ENCODE results near the gene SOD1. TPM values are rescaled to one million over a fixed set of nuclear protein-coding genes. Genes with fewer than 3 reads are reported as not detected.

SOD1 gene
- total RNA-seq, 2 donors from 2014 or later, result 185 to 234 TPM

DNA sequence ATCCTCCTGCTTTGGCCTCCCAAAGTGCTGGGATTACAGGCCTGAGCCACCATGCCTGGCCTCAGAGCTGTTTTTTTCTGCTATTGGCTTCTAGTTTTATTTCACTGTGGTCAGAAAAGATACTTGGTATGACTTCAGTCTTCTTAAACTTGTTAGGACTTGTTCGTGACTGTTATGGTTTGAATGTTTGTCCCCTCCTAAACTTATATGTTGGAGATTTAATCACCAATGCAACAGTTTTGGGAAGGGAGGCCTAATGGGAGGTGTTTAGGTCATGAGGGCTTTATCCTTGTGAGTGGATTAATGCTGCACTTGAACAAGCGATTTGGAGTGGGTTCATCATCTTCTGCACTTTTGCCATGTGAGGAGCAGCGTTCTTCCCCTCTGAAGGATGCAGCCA lies 24.5 kb upstream of the SOD1 start:
- Mint-ChIP-seq H3K27ac (no peak overlapping the region), H3K36me3 (ENCODE audit: low read depth) (no peaks in the 10 kb centered on the region), H3K4me3 (no peak overlapping the region), H3K27me3 (ENCODE audit: insufficient read depth) (no peaks in the 10 kb centered on the region), H3K4me1 (no peaks in the 10 kb centered on the region), H3K9me3 (peaks cover 8% of the 10 kb centered on the region)
- Histone ChIP-seq H3K4me1 (ENCODE audit: control insufficient read depth, insufficient read depth, low read length) (no peaks in the 10 kb centered on the region), H3K27me3 (ENCODE audit: control insufficient read depth, insufficient read depth, low read length, poor library complexity, severe bottlenecking) (no peaks in the 10 kb centered on the region), H3K9ac (ENCODE audit: extremely low read depth, low read length, poor library complexity, severe bottlenecking) (no peak overlapping the region), H3K9me3 (ENCODE audit: control insufficient read depth, low read length) (peaks cover 5% of the 10 kb centered on the region), H3K4me3 (ENCODE audit: low read length) (no peak overlapping the region), H3K27ac (ENCODE audit: low read depth, low read length) (no peak overlapping the region), H3K36me3 (ENCODE audit: control insufficient read depth, insufficient read depth, low read length) (no peaks in the 10 kb centered on the region)
- TF ChIP-seq, protein P1, sequence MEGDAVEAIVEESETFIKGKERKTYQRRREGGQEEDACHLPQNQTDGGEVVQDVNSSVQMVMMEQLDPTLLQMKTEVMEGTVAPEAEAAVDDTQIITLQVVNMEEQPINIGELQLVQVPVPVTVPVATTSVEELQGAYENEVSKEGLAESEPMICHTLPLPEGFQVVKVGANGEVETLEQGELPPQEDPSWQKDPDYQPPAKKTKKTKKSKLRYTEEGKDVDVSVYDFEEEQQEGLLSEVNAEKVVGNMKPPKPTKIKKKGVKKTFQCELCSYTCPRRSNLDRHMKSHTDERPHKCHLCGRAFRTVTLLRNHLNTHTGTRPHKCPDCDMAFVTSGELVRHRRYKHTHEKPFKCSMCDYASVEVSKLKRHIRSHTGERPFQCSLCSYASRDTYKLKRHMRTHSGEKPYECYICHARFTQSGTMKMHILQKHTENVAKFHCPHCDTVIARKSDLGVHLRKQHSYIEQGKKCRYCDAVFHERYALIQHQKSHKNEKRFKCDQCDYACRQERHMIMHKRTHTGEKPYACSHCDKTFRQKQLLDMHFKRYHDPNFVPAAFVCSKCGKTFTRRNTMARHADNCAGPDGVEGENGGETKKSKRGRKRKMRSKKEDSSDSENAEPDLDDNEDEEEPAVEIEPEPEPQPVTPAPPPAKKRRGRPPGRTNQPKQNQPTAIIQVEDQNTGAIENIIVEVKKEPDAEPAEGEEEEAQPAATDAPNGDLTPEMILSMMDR (conservative IDR thresholded peaks at IDR 0.05), result no peak
- WGBS, 2 experiments (ENCODE audit: insufficient coverage in 1 of 2, insufficient read length in 1 of 2), result 93% methylated on average over 3 of the region's 3 CpGs; no CpG with 5 or more reads in 1 of the 2 experiments
- DNase-seq, result no peak

DNA sequence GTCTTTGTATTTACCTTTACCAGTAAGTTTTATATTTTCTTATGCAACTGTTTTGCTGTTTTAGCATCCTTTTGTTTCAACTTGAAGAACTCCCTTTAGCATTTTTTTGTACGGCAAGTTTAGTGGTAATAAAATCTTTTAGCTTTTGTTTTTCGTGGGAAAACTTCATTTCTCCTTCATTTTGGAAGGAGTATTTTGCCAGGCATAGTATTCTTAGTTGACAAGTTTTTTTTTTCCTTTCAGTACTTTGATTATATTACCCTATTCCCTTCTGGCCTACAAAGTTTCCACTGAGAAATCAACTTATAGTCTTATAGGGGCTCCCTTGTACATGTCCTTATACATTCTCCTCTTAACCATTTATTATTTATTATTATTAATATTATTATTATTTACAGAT lies 22.6 kb upstream of the SOD1 start:
- 84% methylated on average over 2 of the region's 2 CpGs; no CpG with 5 or more reads in 1 of the 2 experiments for WGBS, 2 experiments (ENCODE audit: insufficient coverage in 1 of 2, insufficient read length in 1 of 2)

DNA sequence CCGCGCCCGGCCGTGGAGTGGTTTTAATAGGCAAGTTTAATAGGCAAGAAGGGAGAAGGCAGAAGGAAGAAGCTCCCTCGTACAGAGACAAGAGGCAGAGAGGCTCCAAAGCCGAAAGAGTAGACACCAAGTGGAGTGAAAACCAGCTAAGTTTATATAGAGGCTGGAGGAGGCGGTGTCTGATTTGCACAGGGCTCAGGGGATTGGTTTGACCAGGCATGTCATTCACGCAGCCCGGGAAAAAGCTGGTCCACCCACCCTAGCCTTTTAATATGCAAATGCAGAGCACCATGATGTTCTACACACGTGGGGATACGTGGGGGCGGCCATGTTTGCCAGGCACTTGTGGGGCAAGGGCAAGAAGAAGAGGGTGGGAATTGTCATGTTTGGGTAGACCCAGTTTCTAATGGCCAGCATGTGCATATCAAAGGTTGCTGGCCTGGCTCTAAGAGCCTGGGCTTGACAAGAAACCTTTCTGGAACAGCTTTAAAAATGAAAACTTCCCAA lies 18.0 kb upstream of the SOD1 start:
- WGBS, 2 experiments (ENCODE audit: insufficient coverage in 1 of 2, insufficient read length in 1 of 2), result 92 to 98% methylated on average over 8 to 12 of the region's 12 CpGs
- Mint-ChIP-seq H3K4me1 (no peaks in the 10 kb centered on the region), H3K27me3 (ENCODE audit: insufficient read depth) (no peaks in the 10 kb centered on the region), H3K4me3 (no peak overlapping the region), H3K36me3 (ENCODE audit: low read depth) (no peaks in the 10 kb centered on the region), H3K27ac (no peak overlapping the region), H3K9me3 (peaks cover 18% of the 10 kb centered on the region)
- no peaks in the 10 kb centered on the region for H3K36me3 ChIP-seq (ENCODE audit: control insufficient read depth, insufficient read depth, low read length)
- H3K4me1 ChIP-seq (ENCODE audit: control insufficient read depth, insufficient read depth, low read length), result no peaks in the 10 kb centered on the region
- no peak overlapping the region for H3K27ac ChIP-seq (ENCODE audit: low read depth, low read length)
- H3K9me3 ChIP-seq (ENCODE audit: control insufficient read depth, low read length), result peaks cover 4% of the 10 kb centered on the region
- peak; percentile 36 for DNase-seq
- H3K4me3 ChIP-seq (ENCODE audit: low read length), result no peak overlapping the region
- no peak overlapping the region for H3K9ac ChIP-seq (ENCODE audit: extremely low read depth, low read length, poor library complexity, severe bottlenecking)
- H3K27me3 ChIP-seq (ENCODE audit: control insufficient read depth, insufficient read depth, low read length, poor library complexity, severe bottlenecking), result no peaks in the 10 kb centered on the region
- TF ChIP-seq, protein P1 (conservative IDR thresholded peaks at IDR 0.05), result no peak

More for the DNA sequence above, 22.6 kb upstream of the SOD1 start:
- H3K27ac Mint-ChIP-seq, result no peak overlapping the region
- H3K4me3 Mint-ChIP-seq, result no peak overlapping the region
- Histone ChIP-seq H3K4me1 (ENCODE audit: control insufficient read depth, insufficient read depth, low read length) (no peaks in the 10 kb centered on the region), H3K9me3 (ENCODE audit: control insufficient read depth, low read length) (peaks cover 5% of the 10 kb centered on the region), H3K36me3 (ENCODE audit: control insufficient read depth, insufficient read depth, low read length) (no peaks in the 10 kb centered on the region), H3K4me3 (ENCODE audit: low read length) (no peak overlapping the region), H3K27me3 (ENCODE audit: control insufficient read depth, insufficient read depth, low read length, poor library complexity, severe bottlenecking) (no peaks in the 10 kb centered on the region), H3K27ac (ENCODE audit: low read depth, low read length) (no peak overlapping the region), H3K9ac (ENCODE audit: extremely low read depth, low read length, poor library complexity, severe bottlenecking) (no peak overlapping the region)
- no peaks in the 10 kb centered on the region for H3K36me3 Mint-ChIP-seq (ENCODE audit: low read depth)
- no peaks in the 10 kb centered on the region for H3K27me3 Mint-ChIP-seq (ENCODE audit: insufficient read depth)
- H3K9me3 Mint-ChIP-seq, result peaks cover 17% of the 10 kb centered on the region
- TF ChIP-seq, protein P1 (conservative IDR thresholded peaks at IDR 0.05), result no peak
- no peak for DNase-seq
- H3K4me1 Mint-ChIP-seq, result no peaks in the 10 kb centered on the region
